ENCODE measurements around the gene DPP6.

DNA sequence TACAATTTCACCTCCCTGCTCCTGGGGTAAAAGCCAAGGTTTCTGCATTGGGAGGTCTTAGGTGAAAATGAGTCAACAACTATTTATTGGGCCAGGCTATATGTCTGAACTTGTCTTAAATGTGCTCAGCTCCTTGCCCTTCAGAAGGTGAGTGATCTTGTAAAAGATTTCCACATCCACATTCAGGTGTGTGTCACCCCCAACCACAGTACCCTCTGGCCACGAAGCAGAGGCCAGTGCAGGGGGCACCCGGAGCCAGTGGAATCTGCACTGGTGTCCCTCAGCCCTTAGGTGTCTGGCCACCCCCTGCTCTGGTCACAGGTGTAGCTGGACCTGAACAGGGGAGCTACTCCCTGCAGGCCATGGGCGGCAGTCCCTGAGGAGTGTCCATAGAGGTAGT is 752.3 kb downstream of the DPP6 start:
- TF ChIP-seq, protein P1, sequence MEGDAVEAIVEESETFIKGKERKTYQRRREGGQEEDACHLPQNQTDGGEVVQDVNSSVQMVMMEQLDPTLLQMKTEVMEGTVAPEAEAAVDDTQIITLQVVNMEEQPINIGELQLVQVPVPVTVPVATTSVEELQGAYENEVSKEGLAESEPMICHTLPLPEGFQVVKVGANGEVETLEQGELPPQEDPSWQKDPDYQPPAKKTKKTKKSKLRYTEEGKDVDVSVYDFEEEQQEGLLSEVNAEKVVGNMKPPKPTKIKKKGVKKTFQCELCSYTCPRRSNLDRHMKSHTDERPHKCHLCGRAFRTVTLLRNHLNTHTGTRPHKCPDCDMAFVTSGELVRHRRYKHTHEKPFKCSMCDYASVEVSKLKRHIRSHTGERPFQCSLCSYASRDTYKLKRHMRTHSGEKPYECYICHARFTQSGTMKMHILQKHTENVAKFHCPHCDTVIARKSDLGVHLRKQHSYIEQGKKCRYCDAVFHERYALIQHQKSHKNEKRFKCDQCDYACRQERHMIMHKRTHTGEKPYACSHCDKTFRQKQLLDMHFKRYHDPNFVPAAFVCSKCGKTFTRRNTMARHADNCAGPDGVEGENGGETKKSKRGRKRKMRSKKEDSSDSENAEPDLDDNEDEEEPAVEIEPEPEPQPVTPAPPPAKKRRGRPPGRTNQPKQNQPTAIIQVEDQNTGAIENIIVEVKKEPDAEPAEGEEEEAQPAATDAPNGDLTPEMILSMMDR (conservative IDR thresholded peaks at IDR 0.05; ENCODE audit: low read depth in 2 of 2): no peak
- TF ChIP-seq EZH2phosphoT487 (IDR thresholded peaks at IDR 0.05; ENCODE audit: unreplicated experiment): no peak
- no peak for TF ChIP-seq POLR2AphosphoS5 (IDR thresholded peaks at IDR 0.05; ENCODE audit: low read depth)
- no peak for TF ChIP-seq EZH2 (IDR thresholded peaks at IDR 0.05; ENCODE audit: low read depth, unreplicated experiment)
- no peak for TF ChIP-seq STAT1 (IDR thresholded peaks at IDR 0.05; ENCODE audit: unreplicated experiment)
- TF ChIP-seq CREB1 (CRISPR knock-in tag; IDR thresholded peaks at IDR 0.05; ENCODE audit: low read depth): no peak
- no peak for TF ChIP-seq JUNB (IDR thresholded peaks at IDR 0.05; ENCODE audit: unreplicated experiment)
- TF ChIP-seq, protein P2, sequence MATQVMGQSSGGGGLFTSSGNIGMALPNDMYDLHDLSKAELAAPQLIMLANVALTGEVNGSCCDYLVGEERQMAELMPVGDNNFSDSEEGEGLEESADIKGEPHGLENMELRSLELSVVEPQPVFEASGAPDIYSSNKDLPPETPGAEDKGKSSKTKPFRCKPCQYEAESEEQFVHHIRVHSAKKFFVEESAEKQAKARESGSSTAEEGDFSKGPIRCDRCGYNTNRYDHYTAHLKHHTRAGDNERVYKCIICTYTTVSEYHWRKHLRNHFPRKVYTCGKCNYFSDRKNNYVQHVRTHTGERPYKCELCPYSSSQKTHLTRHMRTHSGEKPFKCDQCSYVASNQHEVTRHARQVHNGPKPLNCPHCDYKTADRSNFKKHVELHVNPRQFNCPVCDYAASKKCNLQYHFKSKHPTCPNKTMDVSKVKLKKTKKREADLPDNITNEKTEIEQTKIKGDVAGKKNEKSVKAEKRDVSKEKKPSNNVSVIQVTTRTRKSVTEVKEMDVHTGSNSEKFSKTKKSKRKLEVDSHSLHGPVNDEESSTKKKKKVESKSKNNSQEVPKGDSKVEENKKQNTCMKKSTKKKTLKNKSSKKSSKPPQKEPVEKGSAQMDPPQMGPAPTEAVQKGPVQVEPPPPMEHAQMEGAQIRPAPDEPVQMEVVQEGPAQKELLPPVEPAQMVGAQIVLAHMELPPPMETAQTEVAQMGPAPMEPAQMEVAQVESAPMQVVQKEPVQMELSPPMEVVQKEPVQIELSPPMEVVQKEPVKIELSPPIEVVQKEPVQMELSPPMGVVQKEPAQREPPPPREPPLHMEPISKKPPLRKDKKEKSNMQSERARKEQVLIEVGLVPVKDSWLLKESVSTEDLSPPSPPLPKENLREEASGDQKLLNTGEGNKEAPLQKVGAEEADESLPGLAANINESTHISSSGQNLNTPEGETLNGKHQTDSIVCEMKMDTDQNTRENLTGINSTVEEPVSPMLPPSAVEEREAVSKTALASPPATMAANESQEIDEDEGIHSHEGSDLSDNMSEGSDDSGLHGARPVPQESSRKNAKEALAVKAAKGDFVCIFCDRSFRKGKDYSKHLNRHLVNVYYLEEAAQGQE (IDR thresholded peaks at IDR 0.05; ENCODE audit: unreplicated experiment): no peak
- TF ChIP-seq, protein P3, sequence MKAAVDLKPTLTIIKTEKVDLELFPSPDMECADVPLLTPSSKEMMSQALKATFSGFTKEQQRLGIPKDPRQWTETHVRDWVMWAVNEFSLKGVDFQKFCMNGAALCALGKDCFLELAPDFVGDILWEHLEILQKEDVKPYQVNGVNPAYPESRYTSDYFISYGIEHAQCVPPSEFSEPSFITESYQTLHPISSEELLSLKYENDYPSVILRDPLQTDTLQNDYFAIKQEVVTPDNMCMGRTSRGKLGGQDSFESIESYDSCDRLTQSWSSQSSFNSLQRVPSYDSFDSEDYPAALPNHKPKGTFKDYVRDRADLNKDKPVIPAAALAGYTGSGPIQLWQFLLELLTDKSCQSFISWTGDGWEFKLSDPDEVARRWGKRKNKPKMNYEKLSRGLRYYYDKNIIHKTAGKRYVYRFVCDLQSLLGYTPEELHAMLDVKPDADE (IDR thresholded peaks at IDR 0.05): no peak
- TF ChIP-seq ZNF114 (CRISPR knock-in tag; IDR thresholded peaks at IDR 0.05): no peak
